ENCODE results near the gene REC8.

REC8 gene

DNA sequence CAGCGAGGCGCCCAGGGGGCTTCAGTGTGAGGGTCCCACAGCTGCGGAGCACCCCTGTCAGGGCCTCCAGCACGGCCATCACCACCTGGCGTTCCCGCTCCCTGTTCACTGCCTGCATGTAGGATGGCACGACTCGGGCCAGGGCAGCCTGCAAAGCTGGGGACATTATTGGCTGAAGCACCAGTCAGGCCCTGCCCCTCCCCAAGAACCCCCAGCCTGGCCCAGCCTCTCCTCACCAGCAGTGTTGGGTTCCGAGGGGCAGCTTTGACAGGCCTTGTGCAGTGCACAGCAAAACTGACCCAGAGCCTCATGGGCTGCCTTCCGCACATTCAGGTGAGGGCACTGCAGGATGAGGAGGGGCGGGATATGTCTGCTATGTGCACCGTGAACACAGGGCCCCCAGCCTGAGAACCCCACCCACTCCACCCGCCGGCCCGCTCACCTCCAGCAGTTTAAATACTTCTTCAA lies 11.2 kb downstream of the REC8 start:
- no peak overlapping the region for H3K4me3 ChIP-seq (ENCODE audit: control insufficient read depth, low read depth, low read length)
- TF ChIP-seq, protein P1, sequence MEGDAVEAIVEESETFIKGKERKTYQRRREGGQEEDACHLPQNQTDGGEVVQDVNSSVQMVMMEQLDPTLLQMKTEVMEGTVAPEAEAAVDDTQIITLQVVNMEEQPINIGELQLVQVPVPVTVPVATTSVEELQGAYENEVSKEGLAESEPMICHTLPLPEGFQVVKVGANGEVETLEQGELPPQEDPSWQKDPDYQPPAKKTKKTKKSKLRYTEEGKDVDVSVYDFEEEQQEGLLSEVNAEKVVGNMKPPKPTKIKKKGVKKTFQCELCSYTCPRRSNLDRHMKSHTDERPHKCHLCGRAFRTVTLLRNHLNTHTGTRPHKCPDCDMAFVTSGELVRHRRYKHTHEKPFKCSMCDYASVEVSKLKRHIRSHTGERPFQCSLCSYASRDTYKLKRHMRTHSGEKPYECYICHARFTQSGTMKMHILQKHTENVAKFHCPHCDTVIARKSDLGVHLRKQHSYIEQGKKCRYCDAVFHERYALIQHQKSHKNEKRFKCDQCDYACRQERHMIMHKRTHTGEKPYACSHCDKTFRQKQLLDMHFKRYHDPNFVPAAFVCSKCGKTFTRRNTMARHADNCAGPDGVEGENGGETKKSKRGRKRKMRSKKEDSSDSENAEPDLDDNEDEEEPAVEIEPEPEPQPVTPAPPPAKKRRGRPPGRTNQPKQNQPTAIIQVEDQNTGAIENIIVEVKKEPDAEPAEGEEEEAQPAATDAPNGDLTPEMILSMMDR (IDR thresholded peaks at IDR 0.05; ENCODE audit: control insufficient read depth, insufficient read depth, low read depth, low read length, missing control alignments): no peak
- DNase-seq (ENCODE audit: low read depth): no peak

DNA sequence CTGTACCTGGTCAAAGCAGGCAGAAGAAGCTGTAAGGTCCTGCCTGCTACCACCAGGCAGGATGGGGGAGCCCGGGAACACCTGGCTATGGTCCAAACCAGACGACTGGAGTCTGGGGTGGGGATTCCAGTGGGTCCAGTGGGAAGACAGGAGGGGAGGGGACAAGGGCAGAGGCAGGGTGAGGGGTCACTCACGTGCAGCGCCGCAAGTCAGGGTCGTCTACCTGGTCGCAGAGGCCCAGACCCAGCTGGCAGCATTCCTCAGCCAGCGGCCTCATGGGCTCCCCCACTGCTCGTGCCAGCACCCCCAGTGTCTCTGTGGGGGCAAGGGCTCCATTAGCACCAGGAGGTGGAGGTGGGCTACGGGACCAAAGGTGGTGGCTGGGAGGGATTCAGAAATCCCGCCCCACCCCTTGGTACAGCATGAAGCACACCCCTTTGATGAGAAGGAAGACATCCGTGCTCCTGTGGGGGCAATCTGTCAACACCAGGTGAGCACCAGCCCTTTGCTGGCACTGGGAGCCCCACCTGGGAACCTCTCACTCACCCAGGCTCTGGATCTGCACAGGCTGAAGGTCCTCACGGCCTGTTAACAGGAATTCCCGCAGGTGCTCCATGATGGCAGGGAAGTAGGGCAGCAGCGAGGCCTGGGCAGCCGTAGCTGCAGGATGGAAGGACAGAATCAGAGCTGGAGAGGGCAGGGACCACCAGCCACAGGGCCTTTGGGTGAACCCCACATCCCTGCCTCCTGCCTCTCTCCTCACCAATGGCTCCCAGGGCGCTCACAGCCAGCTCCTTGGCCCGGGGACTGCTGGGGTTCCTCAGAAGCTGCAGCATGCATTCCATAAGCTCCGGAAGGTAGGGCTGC lies 12.5 kb downstream of the REC8 start:
- no peak for DNase-seq (ENCODE audit: low read depth)
- no peak overlapping the region for H3K4me3 ChIP-seq (ENCODE audit: control insufficient read depth, low read depth, low read length)
- TF ChIP-seq, protein P1 (IDR thresholded peaks at IDR 0.05; ENCODE audit: control insufficient read depth, insufficient read depth, low read depth, low read length, missing control alignments): no peak

DNA sequence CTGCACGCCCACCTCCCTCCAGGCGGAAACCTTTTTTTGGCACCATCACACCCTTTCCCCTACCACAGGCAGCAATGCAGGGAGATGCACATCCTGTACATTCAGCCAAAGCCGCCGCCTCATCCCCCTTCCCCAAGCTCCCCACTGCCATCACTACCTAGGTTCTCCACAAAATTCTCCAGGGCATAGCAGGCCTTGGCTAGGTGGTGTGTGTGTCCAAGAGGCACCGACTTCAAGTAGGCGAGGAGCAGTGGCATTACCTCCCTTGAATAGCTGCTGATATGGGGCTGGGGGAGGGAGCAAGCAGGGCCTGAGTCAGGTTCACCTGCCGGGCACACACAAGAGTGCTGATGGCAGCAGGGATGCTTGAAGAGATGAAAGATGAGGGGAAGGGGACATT lies 13.1 kb downstream of the REC8 start:
- TF ChIP-seq, protein P1 (IDR thresholded peaks at IDR 0.05; ENCODE audit: control insufficient read depth, insufficient read depth, low read depth, low read length, missing control alignments): no peak
- DNase-seq (ENCODE audit: low read depth): no peak
- no peak overlapping the region for H3K4me3 ChIP-seq (ENCODE audit: control insufficient read depth, low read depth, low read length)

DNA sequence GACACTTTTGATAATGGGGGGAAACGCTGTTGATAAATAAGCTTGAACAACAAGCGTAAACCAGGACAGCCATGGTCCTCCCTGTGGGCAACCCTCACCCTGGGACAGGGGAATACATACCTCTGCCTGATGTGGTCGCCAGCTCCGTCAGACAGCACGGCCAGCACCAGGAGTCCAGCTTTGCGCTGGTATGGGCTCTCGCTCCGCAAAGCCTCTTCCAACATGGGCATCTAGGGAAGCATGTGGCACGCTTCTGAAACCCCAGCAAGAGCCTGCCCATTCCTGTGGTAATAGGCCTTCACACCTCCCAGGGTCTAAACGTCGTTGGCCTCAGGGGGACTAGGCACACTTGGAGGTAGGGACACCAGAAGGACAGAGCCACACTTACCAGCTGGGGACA lies 13.9 kb downstream of the REC8 start:
- DNase-seq (ENCODE audit: low read depth): no peak
- no peak overlapping the region for H3K4me3 ChIP-seq (ENCODE audit: control insufficient read depth, low read depth, low read length)
- TF ChIP-seq, protein P1 (IDR thresholded peaks at IDR 0.05; ENCODE audit: control insufficient read depth, insufficient read depth, low read depth, low read length, missing control alignments): no peak

DNA sequence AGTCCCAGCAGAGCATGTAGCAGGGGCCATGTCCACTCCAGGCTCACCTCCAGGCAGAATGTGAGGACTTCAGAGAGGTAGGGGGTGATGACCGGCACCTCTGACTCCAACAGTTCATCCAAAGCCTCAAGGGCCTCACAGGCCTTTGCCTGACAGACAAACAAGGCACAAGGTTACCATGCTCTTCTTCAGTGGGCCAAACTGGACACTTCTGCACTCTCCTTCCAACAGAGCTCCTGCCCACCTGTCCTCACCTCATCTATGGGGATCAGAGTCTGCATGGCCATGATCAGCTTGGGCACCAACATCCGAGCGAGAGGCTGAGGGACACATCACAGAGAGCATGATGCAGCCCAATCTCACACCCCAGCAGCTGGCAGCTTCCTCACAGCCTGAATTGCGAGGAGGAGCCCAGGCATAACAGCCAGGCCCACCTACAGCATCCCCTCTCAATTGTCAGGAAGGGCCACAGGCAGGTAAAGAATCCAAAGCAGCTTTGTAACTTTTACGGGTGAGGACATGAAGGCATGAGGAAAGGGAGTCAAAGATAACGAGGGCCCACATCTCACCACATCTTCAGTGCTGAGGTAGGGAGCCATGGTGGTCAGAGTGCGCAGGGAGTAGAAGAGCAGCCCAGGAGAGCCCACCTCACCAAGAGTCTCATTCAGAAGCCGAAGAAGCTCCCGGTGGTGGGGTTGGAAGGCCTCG lies 15.1 kb downstream of the REC8 start:
- no peak overlapping the region for H3K4me3 ChIP-seq (ENCODE audit: control insufficient read depth, low read depth, low read length)
- DNase-seq (ENCODE audit: low read depth): no peak
- TF ChIP-seq, protein P1 (IDR thresholded peaks at IDR 0.05; ENCODE audit: control insufficient read depth, insufficient read depth, low read depth, low read length, missing control alignments): no peak

DNA sequence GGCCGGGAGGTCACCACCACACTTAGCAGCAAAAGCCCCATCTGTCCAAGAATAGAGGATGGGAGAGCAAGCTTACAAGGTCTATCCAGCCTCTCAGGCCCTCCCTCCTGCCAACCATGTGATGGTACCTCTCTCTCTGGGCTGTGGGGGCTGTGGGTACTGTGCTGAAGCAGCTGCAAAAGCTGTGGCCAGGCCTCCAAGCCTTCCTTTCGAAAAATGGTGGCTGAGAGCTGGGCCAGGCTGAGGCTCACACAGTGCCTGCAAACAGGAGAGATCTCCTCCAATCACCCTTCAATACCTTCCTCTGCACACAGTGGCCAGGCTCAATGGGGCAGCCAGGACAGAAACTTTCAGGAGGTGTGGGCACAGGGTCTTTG lies 15.6 kb downstream of the REC8 start:
- H3K4me3 ChIP-seq (ENCODE audit: control insufficient read depth, low read depth, low read length): peak overlapping the region; percentile 59
- TF ChIP-seq, protein P1 (IDR thresholded peaks at IDR 0.05; ENCODE audit: control insufficient read depth, insufficient read depth, low read depth, low read length, missing control alignments): no peak
- no peak for DNase-seq (ENCODE audit: low read depth)

Measured in AG09309 (cell line).